HG02798 (cell line): ENCODE data around the gene ERC1.
"Not testable (repeated sequence)": the region's sequence is repeated elsewhere in the genome, so short reads cannot be mapped to it uniquely, and the experiment has no call there.

Experiments
- ATAC-seq: cut with Tn5 transposase; IDR thresholded peaks from one replicate; pipeline ENCODE4 v1.9.1; 2021; ENCODE audit warnings: mild to moderate bottlenecking; ENCODE audit not compliant: unreplicated experiment, poor library complexity

Gene ERC1

DNA sequence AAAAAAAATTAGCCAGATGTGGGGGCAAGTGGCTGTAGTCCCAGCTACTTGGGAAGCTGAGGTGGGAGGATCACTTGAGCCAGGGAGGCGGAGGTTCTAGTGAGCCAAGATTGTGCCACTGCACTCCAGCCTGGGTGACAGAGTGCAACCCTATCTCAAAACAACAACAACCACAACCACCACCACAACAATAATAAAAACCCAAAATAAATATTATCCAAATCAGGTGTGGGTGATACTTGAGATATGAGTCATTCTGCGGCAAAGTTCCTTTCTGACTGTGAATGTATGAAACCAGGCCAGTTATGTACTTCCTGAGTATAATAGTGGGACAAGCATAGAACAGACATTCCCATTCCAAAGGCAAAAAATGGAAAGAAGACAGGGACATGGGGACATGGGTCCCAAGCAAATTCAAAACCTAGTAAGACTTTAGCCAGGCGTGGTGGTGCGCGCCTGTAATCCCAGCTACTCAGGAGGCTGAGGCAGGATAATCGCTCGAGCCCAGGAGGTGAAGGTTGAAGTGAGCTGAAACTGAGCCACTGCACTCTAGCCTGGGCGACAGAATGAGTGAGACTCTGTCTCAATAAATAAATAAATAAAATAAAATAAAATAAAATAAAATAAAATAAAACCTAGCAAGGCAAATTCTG lies 9.7 kb upstream of the ERC1 start:
- ATAC-seq, result no peak

- ATAC-seq, result no peak
Observed at GRCh38 chr12:981961-982360, 9.1 kb upstream of the ERC1 start.

GRCh38 chr12:988646-989045 lies 2.4 kb upstream of the ERC1 start:
- ATAC-seq, result no peak

DNA sequence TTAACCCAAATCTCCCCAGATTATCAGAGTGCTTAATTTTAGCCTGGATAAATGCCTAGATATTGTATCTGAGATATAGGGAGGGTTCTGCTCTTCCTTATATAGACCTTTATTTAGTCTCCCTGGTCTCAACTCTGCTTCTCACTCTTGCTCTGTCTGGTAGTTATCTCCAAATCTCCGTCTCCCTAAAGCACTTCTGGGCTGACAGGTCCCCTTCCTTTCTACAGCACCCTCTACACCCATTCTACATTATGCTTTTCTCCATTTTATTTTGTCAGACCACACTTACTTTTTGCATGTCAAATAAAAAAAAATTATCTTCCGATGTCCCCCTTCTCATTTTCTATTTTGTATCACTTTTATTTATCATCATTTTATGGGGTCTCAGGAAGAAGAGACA lies 2.0 kb upstream of the ERC1 start:
- ATAC-seq, result no peak

GRCh38 chr12:989751-990660 lies 1.0 kb upstream of the ERC1 start:
- peak; percentile 10 for ATAC-seq

- ATAC-seq, result peak; percentile 37
Observed at GRCh38 chr12:991350-992333, 619 bp downstream of the ERC1 start.

- no peak for ATAC-seq
Observed at GRCh38 chr12:992647-993046, 1.6 kb downstream of the ERC1 start.

- no peak for ATAC-seq
Observed at GRCh38 chr12:996881-997280, 5.9 kb downstream of the ERC1 start.

- peak; percentile 18 for ATAC-seq
Observed at GRCh38 chr12:997505-997904, 6.5 kb downstream of the ERC1 start.

DNA sequence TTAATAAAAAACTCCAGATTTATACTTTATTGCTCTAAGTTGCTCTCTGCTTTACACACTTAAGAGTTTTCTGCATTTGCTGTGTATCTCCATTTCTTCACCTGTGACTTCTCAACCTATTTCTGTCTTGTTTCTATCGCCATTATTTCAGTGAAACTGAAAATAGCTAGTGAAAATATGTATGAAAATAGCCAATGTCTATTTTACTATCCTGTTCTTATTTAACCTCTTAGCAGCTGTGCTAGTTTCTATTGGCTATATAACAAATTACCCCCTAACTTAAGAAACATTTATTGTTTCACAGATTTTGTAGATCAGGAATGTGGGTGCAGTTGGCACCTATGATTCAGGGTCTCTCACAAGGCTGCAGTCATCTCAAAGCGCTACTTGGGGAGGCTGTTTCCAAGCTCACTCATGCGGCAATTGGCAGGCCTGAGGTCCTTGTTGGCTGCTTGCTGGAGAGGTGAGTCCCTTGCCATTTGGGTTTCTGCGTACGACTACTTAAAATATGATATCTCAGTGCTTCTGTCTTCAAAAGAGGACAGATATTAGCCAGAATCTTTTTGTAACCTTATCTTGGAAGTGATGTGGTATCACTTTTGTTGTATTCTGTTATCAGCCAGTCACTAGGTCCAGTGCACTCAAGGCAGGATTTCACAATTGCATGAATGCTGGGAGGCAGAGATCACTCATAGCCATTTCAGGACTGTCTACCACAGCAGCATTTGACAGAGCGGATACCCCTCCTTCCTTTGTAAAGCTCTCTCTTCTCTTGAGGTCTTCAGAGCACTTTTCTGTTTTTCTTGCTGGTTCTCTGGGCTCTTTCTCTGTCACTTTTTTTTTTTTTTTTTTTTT lies 7.2 kb downstream of the ERC1 start:
- ATAC-seq, result peak; percentile 88

DNA sequence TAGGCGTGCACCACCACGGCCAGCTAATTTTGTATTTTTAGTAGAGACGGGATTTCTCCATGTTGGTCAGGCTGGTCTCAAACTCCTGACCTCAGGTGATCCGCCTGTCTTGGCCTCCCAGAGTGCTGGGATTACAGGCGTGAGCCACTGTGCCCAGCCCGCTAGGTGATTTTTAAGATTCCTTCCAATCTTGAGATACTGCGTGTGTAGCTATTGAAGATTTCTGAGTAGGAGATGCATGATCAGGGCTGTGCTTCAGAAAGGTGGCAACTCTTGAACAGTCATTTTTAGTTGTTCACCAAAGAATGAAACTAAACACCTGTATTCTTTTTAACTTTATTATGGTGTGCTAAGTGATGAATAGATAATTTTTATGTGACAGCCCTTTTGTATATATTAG lies 8.7 kb downstream of the ERC1 start:
- not testable (repeated sequence) for ATAC-seq

- ATAC-seq, result no peak
Observed at GRCh38 chr12:1001507-1001906, 10.5 kb downstream of the ERC1 start.

GRCh38 chr12:1003600-1004271 lies 12.7 kb downstream of the ERC1 start:
- ATAC-seq, result no peak

GRCh38 chr12:1006255-1006654 lies 15.2 kb downstream of the ERC1 start:
- no peak for ATAC-seq

- ATAC-seq, result no peak
Observed at GRCh38 chr12:1007276-1007675, 16.3 kb downstream of the ERC1 start.

GRCh38 chr12:1007994-1008393 lies 17.0 kb downstream of the ERC1 start:
- no peak for ATAC-seq

DNA sequence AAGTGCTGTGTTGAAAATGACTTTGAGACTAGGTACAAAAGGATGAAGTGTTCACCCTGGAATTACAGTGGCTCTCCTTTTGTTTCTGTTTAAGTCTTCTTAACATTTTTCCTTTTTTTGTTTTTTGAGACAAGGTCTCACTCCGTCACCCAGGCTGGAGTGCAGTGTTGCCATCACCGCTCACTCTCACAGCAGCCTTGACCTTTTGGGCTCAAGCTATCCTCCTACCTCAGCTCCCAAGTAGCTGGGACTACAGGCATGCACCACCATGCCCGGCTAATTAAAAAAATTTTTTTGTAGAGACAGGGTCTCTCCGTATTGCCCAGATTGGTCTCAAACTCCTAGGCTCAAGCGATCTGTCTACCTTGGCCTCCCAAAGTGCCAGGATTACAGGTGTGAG lies 20.1 kb downstream of the ERC1 start:
- no peak for ATAC-seq

DNA sequence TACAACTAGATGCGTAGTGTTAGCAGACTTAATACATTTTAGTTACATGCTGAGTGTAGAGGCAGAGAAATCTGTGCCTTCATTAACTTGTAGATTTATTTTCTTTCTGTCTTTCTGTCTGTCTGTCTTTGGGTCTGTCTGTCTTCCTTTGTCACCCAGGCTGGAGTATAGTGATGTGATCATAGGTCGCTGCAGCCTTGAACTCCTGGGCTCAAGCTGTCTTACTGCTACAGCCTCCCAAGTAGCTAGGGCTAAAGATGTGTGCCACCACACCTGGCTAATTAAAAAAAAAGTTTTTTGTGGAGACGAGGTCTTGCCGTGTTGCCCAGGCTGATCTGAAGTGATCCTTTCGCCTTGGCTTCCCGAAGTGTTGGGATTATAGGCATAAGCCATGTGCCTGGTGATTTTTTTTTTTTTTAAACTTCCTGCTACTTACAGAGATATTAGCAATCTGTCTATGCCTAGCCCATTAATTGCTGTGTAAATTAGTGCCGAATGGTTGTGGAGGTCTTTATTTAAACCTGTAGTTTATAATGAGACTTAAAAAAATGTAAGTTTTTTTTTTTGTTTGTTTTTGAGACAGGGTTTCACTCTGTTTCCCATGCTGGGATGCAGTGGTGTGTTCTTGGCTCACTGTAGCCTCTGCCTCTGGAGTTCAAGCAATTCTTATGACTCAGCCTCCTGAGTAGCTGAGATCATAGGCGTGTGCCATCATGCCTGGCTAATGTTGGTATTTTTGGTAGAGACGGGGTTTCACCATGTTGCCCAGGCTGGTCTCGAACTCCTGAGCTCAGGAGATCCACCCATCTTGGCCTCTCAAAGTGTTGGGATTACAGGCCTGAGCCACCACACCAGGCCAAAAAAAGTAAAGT lies 22.8 kb downstream of the ERC1 start:
- no peak for ATAC-seq
